ENCODE results near the gene KDM4C.
A peak's percentile ranks its signal among the peaks of the same experiment; 100 is the strongest.

KDM4C gene

DNA sequence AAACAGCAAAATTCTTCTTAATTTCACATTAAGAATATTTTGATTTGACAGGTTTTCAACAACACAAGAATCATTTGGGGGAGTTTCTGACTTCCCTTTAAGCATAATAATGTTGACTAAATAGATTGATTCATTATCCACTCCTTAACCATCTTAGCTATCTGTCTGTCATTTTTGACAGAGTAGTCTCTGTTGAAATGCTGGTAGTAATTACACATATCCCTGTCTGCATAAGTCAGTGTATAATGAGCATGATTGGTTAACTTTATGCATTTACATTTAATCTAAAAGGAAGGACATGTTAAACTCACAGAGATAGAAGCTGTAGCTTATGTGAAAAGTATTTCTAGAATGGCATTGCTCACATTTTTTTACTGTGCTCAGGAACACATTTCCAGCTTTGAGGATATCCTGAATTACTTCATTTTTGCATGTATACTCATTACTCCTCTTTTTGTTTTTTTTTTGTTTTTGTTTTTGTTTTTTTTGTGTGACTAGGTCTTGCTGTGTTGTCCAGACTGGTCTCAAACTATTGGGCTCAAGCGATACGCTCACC is 385.9 kb downstream of the KDM4C start:
- no peak overlapping the region for H3K27ac ChIP-seq
- no peak for TF ChIP-seq CTCF (conservative IDR thresholded peaks at IDR 0.05; ENCODE audit: low read depth)
- ChIA-PET CTCF (no interaction called here), POLR2A (ENCODE audit: low non-redundant PET) (no interaction called here)
- no peak for DNase-seq (ENCODE audit: low spot score)

GRCh38 chr9:7144265-7145046 is 386.7 kb downstream of the KDM4C start:
- CTCF ChIA-PET: no interaction called here
- TF ChIP-seq CTCF (conservative IDR thresholded peaks at IDR 0.05; ENCODE audit: low read depth): no peak
- POLR2A ChIA-PET (ENCODE audit: low non-redundant PET): no interaction called here
- no peak for DNase-seq (ENCODE audit: low spot score)
- no peak overlapping the region for H3K27ac ChIP-seq

GRCh38 chr9:7145361-7146069 is 387.7 kb downstream of the KDM4C start:
- ChIA-PET POLR2A (ENCODE audit: low non-redundant PET) (no interaction called here), CTCF (no interaction called here)
- TF ChIP-seq CTCF (conservative IDR thresholded peaks at IDR 0.05; ENCODE audit: low read depth): no peak
- H3K27ac ChIP-seq: no peak overlapping the region
- no peak for DNase-seq (ENCODE audit: low spot score)

GRCh38 chr9:7146582-7146981 is 388.8 kb downstream of the KDM4C start:
- CTCF ChIA-PET: no interaction called here
- POLR2A ChIA-PET (ENCODE audit: low non-redundant PET): no interaction called here
- H3K27ac ChIP-seq: no peak overlapping the region
- DNase-seq (ENCODE audit: low spot score): peak; percentile 1
- no peak for TF ChIP-seq CTCF (conservative IDR thresholded peaks at IDR 0.05; ENCODE audit: low read depth)

- no peak for DNase-seq (ENCODE audit: low spot score)
- no peak overlapping the region for H3K27ac ChIP-seq
- no peak for TF ChIP-seq CTCF (conservative IDR thresholded peaks at IDR 0.05; ENCODE audit: low read depth)
- ChIA-PET CTCF (no interaction called here), POLR2A (ENCODE audit: low non-redundant PET) (no interaction called here)
These were observed 389.6 kb downstream of the KDM4C start for GRCh38 chr9:7147121-7148090.

DNA sequence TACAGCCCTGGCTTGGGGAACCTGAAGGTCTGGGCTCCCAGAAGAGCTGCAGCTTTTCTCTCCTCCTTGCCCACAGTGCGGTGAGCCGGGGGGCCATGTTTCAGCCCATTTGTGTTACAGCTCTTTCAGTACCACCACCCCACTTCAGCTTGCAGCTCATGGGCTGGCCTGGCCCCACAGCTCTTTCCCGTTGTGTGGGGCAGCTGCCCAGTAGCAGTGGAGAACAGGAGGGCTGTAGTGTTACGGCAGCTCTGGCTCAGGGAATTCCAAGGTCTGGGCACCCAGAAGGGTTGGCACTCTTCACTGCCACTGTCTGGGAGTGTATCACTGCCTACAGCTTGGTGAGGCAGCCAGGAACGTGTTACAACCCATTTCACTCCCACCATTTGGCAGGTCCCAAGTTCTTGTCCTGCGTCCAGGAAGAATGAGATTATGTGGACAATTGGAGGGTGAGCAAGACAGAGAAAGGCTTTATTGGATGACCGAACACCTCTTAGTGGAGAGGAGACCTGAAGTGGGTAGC is 390.5 kb downstream of the KDM4C start:
- CTCF ChIA-PET: no interaction called here
- H3K27ac ChIP-seq: no peak overlapping the region
- POLR2A ChIA-PET (ENCODE audit: low non-redundant PET): no interaction called here
- no peak for TF ChIP-seq CTCF (conservative IDR thresholded peaks at IDR 0.05; ENCODE audit: low read depth)
- DNase-seq (ENCODE audit: low spot score): no peak
